Parathyroid adenoma (tissue), 2 donors: Measurements from ENCODE around the gene MMP3.

Experiments used
- H2AFZ ChIP-seq: fragments of 300-600 bp; sonication (generic); one replicate; pipeline ENCODE4 v1.7.0; 2017; ENCODE audit warnings: antibody characterized with exemption, mild to moderate bottlenecking
- H3K27ac ChIP-seq: fragments of 300-600 bp; sonication (generic); one replicate; pipeline ENCODE4 v1.7.0; 2017
- H3K27me3 ChIP-seq: fragments of 300-600 bp; sonication (generic); one replicate; pipeline ENCODE4 v1.7.0; 2017; ENCODE audit warnings: low read length; ENCODE audit not compliant: control insufficient read depth, insufficient read depth
- H3K36me3 ChIP-seq: fragments of 300-600 bp; sonication (generic); one replicate; pipeline ENCODE4 v1.7.0; 2017; ENCODE audit warnings: low read length; ENCODE audit not compliant: control insufficient read depth, insufficient read depth
- H3K4me1 ChIP-seq: fragments of 300-600 bp; sonication (generic); one replicate; pipeline ENCODE4 v1.7.0; 2017; ENCODE audit warnings: control low read depth
- H3K4me2 ChIP-seq: fragments of 300-600 bp; sonication (generic); one replicate; pipeline ENCODE4 v1.7.0; 2017; ENCODE audit warnings: low read length
- H3K4me3 ChIP-seq: fragments of 300-600 bp; sonication (generic); one replicate; pipeline ENCODE4 v1.7.0; 2017; ENCODE audit warnings: low read depth, low read length
- H3K79me2 ChIP-seq: fragments of 300-600 bp; sonication (generic); one replicate; pipeline ENCODE4 v1.7.0; 2017; ENCODE audit warnings: control low read depth
- H3K9ac ChIP-seq: fragments of 300-600 bp; sonication (generic); one replicate; pipeline ENCODE4 v1.7.0; 2017; ENCODE audit warnings: mild to moderate bottlenecking
- H3K9me3 ChIP-seq: fragments of 300-600 bp; sonication (generic); one replicate; pipeline ENCODE4 v1.7.0; 2017; ENCODE audit warnings: low read length; ENCODE audit not compliant: control insufficient read depth
- CTCF ChIP-seq: fragments of 300-600 bp; sonication (generic); IDR thresholded peaks from one replicate; pipeline ENCODE4 v1.7.0; 2017; ENCODE audit warnings: antibody characterized with exemption, mild to moderate bottlenecking
- donor health status: primary hyperparathyroidism.

MMP3 gene

GRCh38 chr11:102836290-102836875 lies 7.0 kb downstream of the MMP3 start:
- no peak overlapping the region for H3K27ac ChIP-seq

GRCh38 chr11:102833731-102834130 lies 9.7 kb downstream of the MMP3 start:
- Histone ChIP-seq H3K9me3 (no peaks in the 10 kb centered on the region), H3K27me3 (no peaks in the 10 kb centered on the region), H3K4me2 (no peak overlapping the region), H3K4me1 (no peaks in the 10 kb centered on the region), H2AFZ (no peak overlapping the region), H3K36me3 (no peaks in the 10 kb centered on the region), H3K27ac (no peak overlapping the region), H3K4me3 (no peak overlapping the region), H3K79me2 (no peaks in the 10 kb centered on the region), H3K9ac (no peak overlapping the region)
- TF ChIP-seq CTCF, result no peak

More at GRCh38 chr11:102836290-102836875, 7.0 kb downstream of the MMP3 start:
- no peaks in the 10 kb centered on the region for H3K79me2 ChIP-seq
- no peaks in the 10 kb centered on the region for H3K4me1 ChIP-seq
- H3K4me2 ChIP-seq, result no peak overlapping the region
- H3K9ac ChIP-seq, result no peak overlapping the region
- no peaks in the 10 kb centered on the region for H3K9me3 ChIP-seq
- H2AFZ ChIP-seq, result no peak overlapping the region
- no peak for TF ChIP-seq CTCF
- no peak overlapping the region for H3K4me3 ChIP-seq
- H3K27me3 ChIP-seq, result no peaks in the 10 kb centered on the region
- H3K36me3 ChIP-seq, result no peaks in the 10 kb centered on the region

GRCh38 chr11:102832612-102833011 lies 10.8 kb downstream of the MMP3 start:
- Histone ChIP-seq H3K4me3 (no peak overlapping the region), H3K4me1 (no peaks in the 10 kb centered on the region), H3K9ac (no peak overlapping the region), H3K9me3 (no peaks in the 10 kb centered on the region), H3K27ac (no peak overlapping the region), H3K27me3 (no peaks in the 10 kb centered on the region), H2AFZ (no peak overlapping the region), H3K36me3 (no peaks in the 10 kb centered on the region), H3K79me2 (no peaks in the 10 kb centered on the region), H3K4me2 (no peak overlapping the region)
- TF ChIP-seq CTCF, result no peak

GRCh38 chr11:102831489-102832440 lies 11.6 kb downstream of the MMP3 start:
- H3K9me3 ChIP-seq, result no peaks in the 10 kb centered on the region
- no peak overlapping the region for H3K27ac ChIP-seq
- H2AFZ ChIP-seq, result no peak overlapping the region
- H3K79me2 ChIP-seq, result no peaks in the 10 kb centered on the region
- no peak overlapping the region for H3K4me3 ChIP-seq
- H3K4me2 ChIP-seq, result no peak overlapping the region
- H3K36me3 ChIP-seq, result no peaks in the 10 kb centered on the region
- no peak for TF ChIP-seq CTCF
- no peaks in the 10 kb centered on the region for H3K4me1 ChIP-seq
- no peaks in the 10 kb centered on the region for H3K27me3 ChIP-seq
- H3K9ac ChIP-seq, result no peak overlapping the region
